Naive thymus-derived CD8-positive, alpha-beta T cell (primary cell): Measurements from ENCODE around the gene AOPEP. TPM values are rescaled to one million over a fixed set of nuclear protein-coding genes. Genes with fewer than 3 reads are reported as not detected.

Source experiments
- ATAC-seq, 2 donors: fragments of 150-1000 bp; cut with Tn5 transposase in 1 of 2; sonication (Bioruptor Pico), chemical (Tn5 transposase) in 1 of 2; 1 replicate in 1 of 2; 2 replicates in 1 of 2; pipeline ENCODE4 v1.10.0; 2021; ENCODE audit warnings: mild to moderate bottlenecking in 2 of 2, moderate library complexity in 2 of 2
- POLR2A ChIA-PET: fragments of 350-600 bp; sonication (Branson Sonifier 250); formaldehyde crosslinking; loops from one replicate; lab custom pipeline; 2021; ENCODE audit warnings: antibody characterized with exemption; lab: Charles Lee
- DNase-seq, 10 donors: peaks; one replicate each; pipeline versions ENCODE4 v3.0.0 to v3.0.0-alpha.2; 2020 to 2022
- H3K27ac Mint-ChIP-seq, 10 donors: one replicate each; pipeline ENCODE4 v1.8.0; 2020 to 2022; ENCODE audit warnings: mild to moderate bottlenecking in 10 of 10, mixed read lengths in 10 of 10, moderate library complexity in 4 of 10, inconsistent platforms in 1 of 10
- H3K27me3 Mint-ChIP-seq, 5 donors: one replicate each; pipeline ENCODE4 v1.8.0; 2021 to 2022; ENCODE audit warnings: mixed read lengths in 5 of 5
- H3K36me3 Mint-ChIP-seq, 3 donors: one replicate each; pipeline ENCODE4 v1.8.0; 2020 to 2022; ENCODE audit warnings: mixed read lengths in 3 of 3, mild to moderate bottlenecking in 2 of 3, inconsistent platforms in 1 of 3
- H3K4me1 Mint-ChIP-seq, 4 donors: one replicate each; pipeline ENCODE4 v1.8.0; 2021 to 2022; ENCODE audit warnings: mixed read lengths in 4 of 4
- H3K4me3 Mint-ChIP-seq, 10 donors: one replicate each; pipeline ENCODE4 v1.8.0; 2020 to 2022; ENCODE audit warnings: mild to moderate bottlenecking in 10 of 10, mixed read lengths in 10 of 10, moderate library complexity in 6 of 10, inconsistent platforms in 1 of 10
- H3K9me3 Mint-ChIP-seq, 9 donors: one replicate each; pipeline ENCODE4 v1.8.0; 2020 to 2022; ENCODE audit warnings: mixed read lengths in 9 of 9, mild to moderate bottlenecking in 3 of 9, inconsistent platforms in 1 of 9, moderate library complexity in 1 of 9
- polyA plus RNA-seq, 3 donors: library from polyadenylated mRNA; unstranded; fragments of 300-500 nt; fragmentation: Illumina TruSeq; gene quantifications; one replicate each; pipeline ENCODE4 v1.2.3, GENCODE V29; 2021
- total RNA-seq, 8 experiments: library from RNA in 2 of 8; stranded (reverse) in 2 of 8; gene quantifications; one replicate each; pipeline ENCODE4 v1.2.3 and lab custom pipeline; 2021 to 2026

AOPEP gene, protein sequence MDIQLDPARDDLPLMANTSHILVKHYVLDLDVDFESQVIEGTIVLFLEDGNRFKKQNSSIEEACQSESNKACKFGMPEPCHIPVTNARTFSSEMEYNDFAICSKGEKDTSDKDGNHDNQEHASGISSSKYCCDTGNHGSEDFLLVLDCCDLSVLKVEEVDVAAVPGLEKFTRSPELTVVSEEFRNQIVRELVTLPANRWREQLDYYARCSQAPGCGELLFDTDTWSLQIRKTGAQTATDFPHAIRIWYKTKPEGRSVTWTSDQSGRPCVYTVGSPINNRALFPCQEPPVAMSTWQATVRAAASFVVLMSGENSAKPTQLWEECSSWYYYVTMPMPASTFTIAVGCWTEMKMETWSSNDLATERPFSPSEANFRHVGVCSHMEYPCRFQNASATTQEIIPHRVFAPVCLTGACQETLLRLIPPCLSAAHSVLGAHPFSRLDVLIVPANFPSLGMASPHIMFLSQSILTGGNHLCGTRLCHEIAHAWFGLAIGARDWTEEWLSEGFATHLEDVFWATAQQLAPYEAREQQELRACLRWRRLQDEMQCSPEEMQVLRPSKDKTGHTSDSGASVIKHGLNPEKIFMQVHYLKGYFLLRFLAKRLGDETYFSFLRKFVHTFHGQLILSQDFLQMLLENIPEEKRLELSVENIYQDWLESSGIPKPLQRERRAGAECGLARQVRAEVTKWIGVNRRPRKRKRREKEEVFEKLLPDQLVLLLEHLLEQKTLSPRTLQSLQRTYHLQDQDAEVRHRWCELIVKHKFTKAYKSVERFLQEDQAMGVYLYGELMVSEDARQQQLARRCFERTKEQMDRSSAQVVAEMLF
- 10 to 100 TPM in 1 of 2 experiments, 1 to 10 TPM in 1; 8.7 to 10.8 TPM for total RNA-seq
- polyA plus RNA-seq, result 1 to 10 TPM; 4.3 to 7.4 (median 4.7) TPM
- total RNA-seq (lab: John Stamatoyannopoulos, UW), result 10.8 to 13.8 (median 11.5) reads per million in 6 experiments

GRCh38 chr9:94726495-94727191 is at the start of gene AOPEP:
Gene AOPEP (plus strand): TSS chr9:94726699. CDS start chr9:94759784, 33,085 bp downstream.
- Mint-ChIP-seq H3K27ac (peak within 1 kb of the TSS; percentile 91 to 100 (median 99)), H3K9me3 (peaks cover 0 to 3% (median 0%) of the 10 kb centered on the region in 9 donors), H3K4me3 (peak within 1 kb of the TSS; percentile 95 to 100 (median 98)), H3K36me3 (no peaks in the 10 kb centered on the region), H3K4me1 (peaks cover 6 to 24% (median 12%) of the 10 kb centered on the region in 4 donors), H3K27me3 (peaks cover 0 to 4% (median 0%) of the 10 kb centered on the region in 5 donors)
- peak; percentile 97 to 100 (median 99) for DNase-seq
- ATAC-seq, result peak; percentile 95
- POLR2A ChIA-PET, result interaction anchor here (0.6 to 1.0 kb wide), 4 partner anchors 11 to 135 kb away, joined by 3 to 4 read pairs (median 3); no protein-coding TSS in a partner anchor

GRCh38 chr9:94677929-94678328 is 48.6 kb upstream of the AOPEP start:
- no peak for ATAC-seq
- H3K9me3 Mint-ChIP-seq, result no peaks in the 10 kb centered on the region
- POLR2A ChIA-PET, result no interaction called here
- no peaks in the 10 kb centered on the region for H3K4me1 Mint-ChIP-seq
- H3K4me3 Mint-ChIP-seq, result no peak overlapping the region
- peaks cover 2 to 16% (median 6%) of the 10 kb centered on the region in 5 donors for H3K27me3 Mint-ChIP-seq
- no peaks in the 10 kb centered on the region for H3K36me3 Mint-ChIP-seq
- no peak for DNase-seq
- H3K27ac Mint-ChIP-seq, result no peak overlapping the region

- H3K4me3 Mint-ChIP-seq, result no peak overlapping the region
- H3K36me3 Mint-ChIP-seq, result no peaks in the 10 kb centered on the region
- ATAC-seq (no peak), DNase-seq (no peak)
- H3K27me3 Mint-ChIP-seq, result peaks cover 2 to 16% (median 6%) of the 10 kb centered on the region in 5 donors
- POLR2A ChIA-PET, result no interaction called here
- no peaks in the 10 kb centered on the region for H3K9me3 Mint-ChIP-seq
- H3K27ac Mint-ChIP-seq, result no peak overlapping the region
- no peaks in the 10 kb centered on the region for H3K4me1 Mint-ChIP-seq
These were observed 46.9 kb upstream of the AOPEP start for GRCh38 chr9:94679587-94679986.

DNA sequence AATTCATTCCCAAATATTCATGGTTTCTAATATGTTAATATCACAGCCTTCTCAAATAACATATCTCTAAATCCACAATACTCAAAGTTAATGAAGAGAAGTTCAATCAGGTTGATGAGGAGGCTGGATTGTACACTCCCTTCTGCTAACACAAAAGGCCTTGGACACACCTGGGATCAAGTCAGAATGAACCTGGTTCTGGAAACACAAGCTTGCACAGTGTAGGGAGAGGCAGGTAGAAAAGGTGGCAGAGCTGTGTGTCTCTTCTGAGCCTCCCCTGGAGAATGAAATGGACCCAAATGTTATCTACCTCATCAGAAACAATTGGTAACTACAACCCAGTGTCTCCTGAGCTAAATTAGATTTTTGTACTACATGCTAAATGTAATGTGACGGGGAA is 46.5 kb upstream of the AOPEP start:
- Mint-ChIP-seq H3K36me3 (no peaks in the 10 kb centered on the region), H3K4me3 (no peak overlapping the region), H3K9me3 (no peaks in the 10 kb centered on the region), H3K27me3 (peaks cover 2 to 16% (median 6%) of the 10 kb centered on the region in 5 donors), H3K4me1 (no peaks in the 10 kb centered on the region), H3K27ac (no peak overlapping the region)
- ATAC-seq (no peak), DNase-seq (no peak)
- POLR2A ChIA-PET, result interaction anchor here (0.9 kb wide), 1 partner anchor 11 kb away, joined by 4 read pairs; no protein-coding TSS in a partner anchor

GRCh38 chr9:94680621-94681020 is 45.9 kb upstream of the AOPEP start:
- H3K36me3 Mint-ChIP-seq, result no peaks in the 10 kb centered on the region
- no peaks in the 10 kb centered on the region for H3K9me3 Mint-ChIP-seq
- no peaks in the 10 kb centered on the region for H3K4me1 Mint-ChIP-seq
- peaks cover 2 to 16% (median 6%) of the 10 kb centered on the region in 5 donors for H3K27me3 Mint-ChIP-seq
- ATAC-seq, result no peak
- POLR2A ChIA-PET, result interaction anchor here (0.9 kb wide), 1 partner anchor 12 kb away, joined by 4 read pairs; no protein-coding TSS in a partner anchor
- no peak overlapping the region for H3K27ac Mint-ChIP-seq
- DNase-seq, result no peak
- no peak overlapping the region for H3K4me3 Mint-ChIP-seq

- peak; percentile 87 to 89 for ATAC-seq
- H3K36me3 Mint-ChIP-seq, result no peaks in the 10 kb centered on the region
- DNase-seq, result peak; percentile 19 to 75 (median 54)
- no peaks in the 10 kb centered on the region for H3K9me3 Mint-ChIP-seq
- POLR2A ChIA-PET, result interaction anchor here (0.6 to 0.7 kb wide), 2 partner anchors 69 to 1537 kb away, joined by 3 read pairs; no protein-coding TSS in a partner anchor
- H3K4me1 Mint-ChIP-seq, result no peaks in the 10 kb centered on the region
- peaks cover 2 to 16% (median 9%) of the 10 kb centered on the region in 5 donors for H3K27me3 Mint-ChIP-seq
- H3K4me3 Mint-ChIP-seq, result no peak overlapping the region
- H3K27ac Mint-ChIP-seq, result no peak overlapping the region
These were observed 45.0 kb upstream of the AOPEP start for GRCh38 chr9:94681508-94681907.

- DNase-seq, result no peak
- H3K27me3 Mint-ChIP-seq, result peaks cover 0 to 6% (median 2%) of the 10 kb centered on the region in 5 donors
- no peak overlapping the region for H3K27ac Mint-ChIP-seq
- no peak for ATAC-seq
- H3K4me1 Mint-ChIP-seq, result no peaks in the 10 kb centered on the region
- no peaks in the 10 kb centered on the region for H3K9me3 Mint-ChIP-seq
- H3K36me3 Mint-ChIP-seq, result no peaks in the 10 kb centered on the region
- POLR2A ChIA-PET, result no interaction called here
- H3K4me3 Mint-ChIP-seq, result no peak overlapping the region
These were observed 41.1 kb upstream of the AOPEP start for GRCh38 chr9:94685359-94685758.

GRCh38 chr9:94687451-94687850 is 39.0 kb upstream of the AOPEP start:
- Mint-ChIP-seq H3K27ac (no peak overlapping the region), H3K4me3 (no peak overlapping the region)

DNA sequence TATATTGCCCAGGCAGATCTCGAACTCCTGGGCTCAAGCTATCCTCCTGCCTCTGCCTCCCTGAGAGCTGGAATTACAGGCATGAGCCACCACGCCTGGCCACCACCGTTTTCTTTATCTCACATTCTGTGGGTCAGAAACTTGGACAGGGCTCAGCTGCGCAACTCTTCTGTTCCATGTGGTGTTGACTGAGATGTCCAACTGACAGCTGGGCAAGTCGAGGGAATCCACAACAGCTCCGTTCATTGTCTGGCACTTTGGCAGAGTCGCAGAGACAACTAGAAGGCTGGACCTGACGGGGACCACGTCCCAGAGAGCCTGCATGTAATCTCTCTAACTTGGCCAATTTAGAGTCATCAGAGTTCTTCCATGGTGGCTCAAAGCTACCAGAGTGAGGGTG is 36.2 kb upstream of the AOPEP start:
- peaks cover 0 to 12% (median 6%) of the 10 kb centered on the region in 5 donors for H3K27me3 Mint-ChIP-seq
- no peaks in the 10 kb centered on the region for H3K36me3 Mint-ChIP-seq
- DNase-seq, result no peak
- H3K27ac Mint-ChIP-seq, result no peak overlapping the region
- H3K4me3 Mint-ChIP-seq, result no peak overlapping the region
- ATAC-seq, result no peak
- no peaks in the 10 kb centered on the region for H3K4me1 Mint-ChIP-seq
- no peaks in the 10 kb centered on the region for H3K9me3 Mint-ChIP-seq
- POLR2A ChIA-PET, result no interaction called here

More at GRCh38 chr9:94687451-94687850, 39.0 kb upstream of the AOPEP start:
- no peak for DNase-seq
- Mint-ChIP-seq H3K36me3 (no peaks in the 10 kb centered on the region), H3K9me3 (no peaks in the 10 kb centered on the region), H3K27me3 (peaks cover 0 to 10% (median 6%) of the 10 kb centered on the region in 5 donors), H3K4me1 (no peaks in the 10 kb centered on the region)
- POLR2A ChIA-PET, result no interaction called here
- ATAC-seq, result no peak

- Mint-ChIP-seq H3K4me1 (no peaks in the 10 kb centered on the region), H3K36me3 (no peaks in the 10 kb centered on the region), H3K27ac (no peak overlapping the region), H3K4me3 (no peak overlapping the region), H3K9me3 (no peaks in the 10 kb centered on the region), H3K27me3 (peaks cover 0 to 19% (median 7%) of the 10 kb centered on the region in 5 donors)
- DNase-seq (no peak), ATAC-seq (no peak)
- POLR2A ChIA-PET, result no interaction called here
These were observed 33.9 kb upstream of the AOPEP start for GRCh38 chr9:94692601-94693000.

DNA sequence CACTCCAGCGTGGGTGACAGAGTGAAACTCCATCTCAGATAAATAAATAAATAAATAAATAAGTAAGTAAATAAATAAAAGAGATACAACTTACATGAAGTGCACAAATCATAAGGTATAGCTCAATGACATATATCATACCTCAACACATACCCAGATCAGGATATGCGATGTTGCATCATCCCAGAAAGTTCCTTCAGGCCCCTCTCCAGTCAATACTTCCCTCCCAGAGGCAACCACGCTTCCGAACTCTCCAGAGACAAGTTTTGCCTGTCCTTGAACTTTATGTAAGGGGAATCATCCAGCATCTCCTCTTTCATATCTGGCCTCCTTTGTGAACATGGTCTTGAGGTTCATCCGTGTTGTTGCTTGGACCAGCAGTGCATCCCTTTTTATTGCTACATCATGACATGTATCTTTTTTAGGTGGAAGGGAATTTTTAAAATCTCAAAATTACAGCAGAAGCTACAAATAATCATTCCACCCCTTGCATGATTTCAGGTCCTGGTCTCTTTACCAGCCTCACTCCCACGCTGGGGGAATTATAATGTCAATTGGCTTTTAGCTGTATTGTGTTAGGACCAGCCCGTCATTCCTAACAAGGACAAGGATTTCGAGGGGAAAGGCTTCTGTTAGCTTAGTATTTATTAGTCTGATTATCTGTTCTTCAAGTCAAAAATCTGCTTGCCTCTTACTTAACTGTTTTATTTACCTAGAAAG is 32.9 kb upstream of the AOPEP start:
- Mint-ChIP-seq H3K9me3 (no peaks in the 10 kb centered on the region), H3K27me3 (peaks cover 2 to 19% (median 8%) of the 10 kb centered on the region in 5 donors), H3K4me1 (no peaks in the 10 kb centered on the region), H3K36me3 (no peaks in the 10 kb centered on the region), H3K4me3 (no peak overlapping the region), H3K27ac (no peak overlapping the region)
- POLR2A ChIA-PET, result no interaction called here
- no peak for DNase-seq
- ATAC-seq, result no peak
